PC-9 (cell line): ENCODE results near the gene RFT1. TPM values are rescaled to one million over a fixed set of nuclear protein-coding genes. Genes with fewer than 3 reads are reported as not detected.
A peak's percentile ranks its signal among the peaks of the same experiment; 100 is the strongest.

Experiments used
- BruUV-seq: library from RNA; stranded (reverse); fragments of 400-500 nt; replicated peaks from 2 replicates; lab custom pipeline; 2021; lab: Mats Ljungman, UMichigan
- CTCF ChIA-PET: fragments of 300-600 bp; sonication (Branson Sonifier 250); formaldehyde crosslinking; loops from one replicate; lab custom pipeline; 2022; ENCODE audit warnings: antibody characterized with exemption; lab: Charles Lee
- POLR2A ChIA-PET: fragments of 300-600 bp; sonication (Branson Sonifier 250); formaldehyde crosslinking; loops from one replicate; lab custom pipeline; 2022; ENCODE audit warnings: antibody characterized with exemption; ENCODE audit not compliant: unreplicated experiment; lab: Charles Lee
- DNase-seq, 2 experiments: peaks; one replicate each; pipeline versions ENCODE4 v3.0.0 to v3.0.0-alpha.2; 2015 to 2022; ENCODE audit warnings: mixed read lengths in 1 of 2
- H2AFZ ChIP-seq: fragments of 200-600 bp; sonication (generic); 2 replicates; pipeline ENCODE4 v1.8.1; 2017; ENCODE audit warnings: antibody characterized with exemption
- H3F3A ChIP-seq: fragments of 200-600 bp; sonication (generic); 2 replicates; pipeline ENCODE4 v1.8.1; 2017; ENCODE audit warnings: antibody characterized with exemption, mild to moderate bottlenecking, low read depth; ENCODE audit not compliant: insufficient read depth
- H3K27ac ChIP-seq: fragments of 200-600 bp; sonication (generic); 2 replicates; pipeline ENCODE4 v1.6.1; 2016; ENCODE audit warnings: mixed run types
- H3K27me3 ChIP-seq: fragments of 200-600 bp; sonication (generic); 2 replicates; pipeline ENCODE4 v1.6.1; 2016; ENCODE audit warnings: low read depth, mixed run types; ENCODE audit not compliant: insufficient read depth
- H3K36me3 ChIP-seq: fragments of 200-600 bp; sonication (generic); 2 replicates; pipeline ENCODE4 v1.6.1; 2016; ENCODE audit warnings: low read depth, mixed run types
- H3K4me1 ChIP-seq: fragments of 200-600 bp; sonication (generic); replicated peaks from 2 replicates; pipeline ENCODE4 v1.6.1; 2016; ENCODE audit warnings: mixed run types; ENCODE audit not compliant: insufficient read depth
- H3K4me2 ChIP-seq: fragments of 200-600 bp; sonication (generic); 2 replicates; pipeline ENCODE4 v1.6.1; 2017; ENCODE audit warnings: mixed run types
- H3K4me3 ChIP-seq: fragments of 200-600 bp; sonication (generic); 2 replicates; pipeline ENCODE4 v1.6.1; 2016; ENCODE audit warnings: mixed run types
- H3K79me2 ChIP-seq: fragments of 200-600 bp; sonication (generic); 2 replicates; pipeline ENCODE4 v1.6.1; 2017; ENCODE audit warnings: low read depth, mixed run types
- H3K9me2 ChIP-seq: fragments of 200-600 bp; sonication (generic); 2 replicates; pipeline ENCODE4 v1.8.1; 2017; ENCODE audit warnings: mild to moderate bottlenecking; ENCODE audit not compliant: insufficient read depth
- H3K9me3 ChIP-seq: fragments of 200-600 bp; sonication (generic); 2 replicates; pipeline ENCODE4 v1.8.1; 2016; ENCODE audit warnings: low read depth; ENCODE audit not compliant: insufficient read depth
- H4K20me1 ChIP-seq: fragments of 200-600 bp; sonication (generic); 2 replicates; pipeline ENCODE4 v1.8.1; 2017; ENCODE audit not compliant: insufficient read depth
- CTCF ChIP-seq: fragments of 200-600 bp; sonication (generic); conservative IDR thresholded peaks from 2 replicates; pipeline ENCODE4 v1.6.1; 2017; ENCODE audit warnings: mixed run types, antibody characterized with exemption, mild to moderate bottlenecking, moderate library complexity
- EZH2 ChIP-seq: fragments of 200-600 bp; sonication (generic); IDR thresholded peaks from 2 replicates; pipeline ENCODE4 v1.8.0; 2017; ENCODE audit warnings: antibody characterized with exemption, low read depth
- intact Hi-C: fragments of 100-400 bp; cut with micrococcal nuclease; formaldehyde crosslinking; loops from one replicate; pipeline ENCODE4 v1.10.0; 2022; ENCODE audit not compliant: unreplicated experiment
- total RNA-seq: library from RNA; stranded (reverse); gene quantifications from 2 replicates; pipeline ENCODE4 v1.2.3, GENCODE V29; 2021

Gene RFT1
- total RNA-seq, 1 experiment from 2014 or later: 31.0 TPM

GRCh38 chr3:53156368-53156834 lies 26.2 kb upstream of the RFT1 start:
- Histone ChIP-seq H3K4me1 (peaks cover 90% of the 10 kb centered on the region), H3F3A (peaks cover 31% of the 10 kb centered on the region), H3K27me3 (no peaks in the 10 kb centered on the region), H2AFZ (no peak overlapping the region), H3K4me3 (no peak overlapping the region), H3K4me2 (peak overlapping the region; percentile 81; the same call in 1 of the 2 replicates), H3K9me2 (no peaks in the 10 kb centered on the region), H3K79me2 (0 out of 2 replicates have a peak, but pooled peaks cover 1% of the 10 kb centered on the region), H3K9me3 (no peaks in the 10 kb centered on the region), H3K27ac (peak overlapping the region; percentile 82), H4K20me1 (no peaks in the 10 kb centered on the region), H3K36me3 (no peaks in the 10 kb centered on the region)
- DNase-seq: no peak
- ChIA-PET CTCF (no interaction called here), POLR2A (no interaction called here)
- TF ChIP-seq CTCF (no peak), EZH2 (no peak)
- no TSS peak for BruUV-seq
- intact Hi-C loops: loop anchor here (5.0 kb wide), 1 partner anchor 101 kb away; the partner anchor contains the start of gene TKT

- CTCF ChIA-PET: interaction anchor here (0.6 kb wide), 1 partner anchor 38 kb away, joined by 4 read pairs; no protein-coding TSS in a partner anchor
- intact Hi-C loops: loop anchor here (1.0 to 5.0 kb wide), 3 partner anchors 10 to 102 kb away; partner anchors contain the start of gene TKT
- H3K4me3 ChIP-seq: peak overlapping the region; percentile 39; the same call in 1 of the 2 replicates
- peak; percentile 90 to 91 for DNase-seq
- H3K36me3 ChIP-seq: no peaks in the 10 kb centered on the region
- H2AFZ ChIP-seq: no peak overlapping the region
- peaks cover 31% of the 10 kb centered on the region for H3F3A ChIP-seq
- TSS peak; percentile 67 for BruUV-seq
- H3K79me2 ChIP-seq: no peaks in the 10 kb centered on the region
- H3K27ac ChIP-seq: peak overlapping the region; percentile 82
- no peak for TF ChIP-seq EZH2
- H3K4me1 ChIP-seq: peaks cover 97% of the 10 kb centered on the region
- peak overlapping the region; percentile 81 for H3K4me2 ChIP-seq
- no peaks in the 10 kb centered on the region for H3K9me2 ChIP-seq
- POLR2A ChIA-PET: interaction anchor here (0.7 to 0.9 kb wide), 2 partner anchors 10 to 98 kb away, joined by 3 read pairs; no protein-coding TSS in a partner anchor
- H3K9me3 ChIP-seq: no peaks in the 10 kb centered on the region
- no peaks in the 10 kb centered on the region for H4K20me1 ChIP-seq
- no peaks in the 10 kb centered on the region for H3K27me3 ChIP-seq
Observed at GRCh38 chr3:53155760-53156159, 25.5 kb upstream of the RFT1 start.

- Histone ChIP-seq H4K20me1 (no peaks in the 10 kb centered on the region), H3K36me3 (no peaks in the 10 kb centered on the region), H3K9me2 (no peaks in the 10 kb centered on the region), H3K4me1 (peaks cover 100% of the 10 kb centered on the region), H3K27me3 (no peaks in the 10 kb centered on the region), H3K27ac (peak overlapping the region; percentile 82), H2AFZ (no peak overlapping the region), H3F3A (peaks cover 31% of the 10 kb centered on the region), H3K9me3 (no peaks in the 10 kb centered on the region), H3K4me3 (no peak overlapping the region), H3K4me2 (peak overlapping the region; percentile 81), H3K79me2 (no peaks in the 10 kb centered on the region)
- intact Hi-C loops: loop anchor here (1.0 to 5.0 kb wide), 3 partner anchors 10 to 102 kb away; partner anchors contain the start of gene TKT
- no TSS peak for BruUV-seq
- TF ChIP-seq CTCF (no peak), EZH2 (no peak)
- peak; percentile 78 to 92 for DNase-seq
- ChIA-PET POLR2A (interaction anchor here (0.9 kb wide), 1 partner anchor 9 kb away, joined by 3 read pairs; no protein-coding TSS in a partner anchor), CTCF (interaction anchor here (0.6 to 1.1 kb wide), 2 partner anchors 19 to 38 kb away, joined by 4 to 13 read pairs; no protein-coding TSS in a partner anchor)
Observed at GRCh38 chr3:53154881-53155285, 24.6 kb upstream of the RFT1 start.
